ENCODE results near the gene DDR2.
"Not testable (repeated sequence)": the region's sequence is repeated elsewhere in the genome, so short reads cannot be mapped to it uniquely, and the experiment has no call there.

DDR2 gene

DNA sequence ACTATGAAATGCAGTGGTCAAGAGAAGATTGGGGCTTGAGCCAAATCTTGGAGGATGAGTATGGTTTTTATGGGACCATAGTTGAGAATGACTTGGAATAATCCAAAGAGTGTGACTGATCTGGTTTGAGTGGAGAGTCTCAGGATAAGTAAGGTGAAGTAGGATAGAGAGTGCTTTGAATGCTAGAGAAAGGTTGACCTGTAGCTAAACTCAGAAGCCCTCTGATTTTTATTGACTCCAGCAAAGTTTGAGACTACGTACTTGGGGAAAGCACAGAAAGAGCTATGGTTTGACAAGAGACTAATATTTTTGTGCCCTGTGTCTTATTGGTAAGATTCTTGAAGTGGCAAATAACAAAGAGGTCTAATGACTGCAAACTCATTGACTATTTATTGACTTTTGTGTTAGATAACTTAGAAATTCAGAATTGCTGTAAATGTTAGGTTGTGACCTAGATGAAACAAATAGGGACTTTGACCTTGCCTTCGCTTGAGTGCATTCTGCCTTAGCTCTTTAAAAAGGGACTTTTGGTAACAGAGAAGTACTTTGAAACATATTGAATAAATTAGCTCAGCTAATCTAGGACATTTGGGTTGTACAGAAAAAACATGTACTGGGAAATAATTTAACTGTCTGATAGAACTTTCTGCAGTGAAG, 35.6 kb upstream of the DDR2 start:
- H3K9me3 ChIP-seq (ENCODE audit: insufficient read depth, low read length) = no peaks in the 10 kb centered on the region
- H3K27me3 ChIP-seq (ENCODE audit: insufficient read depth, insufficient read length) = no peaks in the 10 kb centered on the region
- H3K9ac ChIP-seq (ENCODE audit: insufficient read length, low read depth) = no peak overlapping the region
- peaks cover 65% of the 10 kb centered on the region for H3K36me3 ChIP-seq (ENCODE audit: insufficient read depth, insufficient read length, low read length)
- no peak for DNase-seq (ENCODE audit: low read depth, low spot score)
- H3K4me1 ChIP-seq (ENCODE audit: insufficient read depth, insufficient read length) = no peaks in the 10 kb centered on the region
- no peak overlapping the region for H3K4me3 ChIP-seq (ENCODE audit: insufficient read length, low read depth)
- no peak for TF ChIP-seq SUZ12 (IDR thresholded peaks at IDR 0.05; ENCODE audit: extremely low read depth, insufficient read depth, insufficient read length)
- TF ChIP-seq YY1 (IDR thresholded peaks at IDR 0.05; ENCODE audit: insufficient read depth, insufficient read length) = no peak
- no peak for TF ChIP-seq ZNF274 (IDR thresholded peaks at IDR 0.05; ENCODE audit: low read depth, low read length)

DNA sequence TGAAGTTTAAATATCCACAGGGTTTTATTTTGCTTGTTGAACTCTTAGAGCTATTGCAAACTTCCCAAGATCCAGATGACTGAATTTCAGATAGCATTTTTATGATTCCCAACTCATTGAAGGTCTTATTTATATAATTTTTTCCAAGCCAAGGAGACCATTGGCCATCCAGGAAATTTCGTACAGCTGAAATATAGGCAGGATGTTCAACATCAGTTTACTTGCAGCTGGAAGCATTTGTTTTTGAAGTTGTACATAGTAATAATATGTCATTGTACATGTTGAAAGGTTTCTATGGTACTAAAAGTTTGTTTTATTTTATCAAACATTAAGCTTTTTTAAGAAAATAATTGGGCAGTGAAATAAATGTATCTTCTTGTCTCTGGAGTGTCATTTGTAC, 32.8 kb upstream of the DDR2 start:
- TF ChIP-seq ZNF274 (IDR thresholded peaks at IDR 0.05; ENCODE audit: low read depth, low read length) = no peak
- TF ChIP-seq YY1 (IDR thresholded peaks at IDR 0.05; ENCODE audit: insufficient read depth, insufficient read length) = no peak
- TF ChIP-seq SUZ12 (IDR thresholded peaks at IDR 0.05; ENCODE audit: extremely low read depth, insufficient read depth, insufficient read length) = no peak
- no peak for DNase-seq (ENCODE audit: low read depth, low spot score)
- Histone ChIP-seq H3K36me3 (ENCODE audit: insufficient read depth, insufficient read length, low read length) (peaks cover 55% of the 10 kb centered on the region), H3K9ac (ENCODE audit: insufficient read length, low read depth) (no peak overlapping the region), H3K9me3 (ENCODE audit: insufficient read depth, low read length) (peaks cover 5% of the 10 kb centered on the region; the same call in 1 of the 2 replicates), H3K27me3 (ENCODE audit: insufficient read depth, insufficient read length) (no peaks in the 10 kb centered on the region), H3K4me3 (ENCODE audit: insufficient read length, low read depth) (no peak overlapping the region), H3K4me1 (ENCODE audit: insufficient read depth, insufficient read length) (no peaks in the 10 kb centered on the region)

DNA sequence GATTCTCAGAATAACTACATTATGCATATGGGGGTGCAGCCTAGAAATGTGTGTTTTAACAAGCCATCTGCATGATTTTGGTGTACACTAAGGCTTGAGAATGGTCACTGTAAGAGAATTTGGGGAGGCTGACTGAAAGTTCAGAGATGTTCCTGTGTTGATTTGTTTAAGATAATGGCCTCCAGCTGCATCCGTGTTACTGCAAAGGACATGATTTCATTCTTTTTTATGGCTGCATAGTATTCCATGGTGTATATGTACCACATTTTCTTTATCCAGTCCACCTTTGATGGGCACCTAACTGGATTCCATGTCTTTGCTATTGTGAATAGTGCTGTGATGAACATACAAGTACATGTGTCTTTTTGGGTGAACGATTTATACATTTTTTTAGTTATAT, 29.1 kb upstream of the DDR2 start:
- not testable (repeated sequence) for H3K9ac ChIP-seq (ENCODE audit: insufficient read length, low read depth); H3K4me3 ChIP-seq (ENCODE audit: insufficient read length, low read depth); H3K4me1 ChIP-seq (ENCODE audit: insufficient read depth, insufficient read length); DNase-seq (ENCODE audit: low read depth, low spot score); H3K27me3 ChIP-seq (ENCODE audit: insufficient read depth, insufficient read length); H3K9me3 ChIP-seq (ENCODE audit: insufficient read depth, low read length)
- H3K36me3 ChIP-seq (ENCODE audit: insufficient read depth, insufficient read length, low read length) = peaks cover 38% of the 10 kb centered on the region

DNA sequence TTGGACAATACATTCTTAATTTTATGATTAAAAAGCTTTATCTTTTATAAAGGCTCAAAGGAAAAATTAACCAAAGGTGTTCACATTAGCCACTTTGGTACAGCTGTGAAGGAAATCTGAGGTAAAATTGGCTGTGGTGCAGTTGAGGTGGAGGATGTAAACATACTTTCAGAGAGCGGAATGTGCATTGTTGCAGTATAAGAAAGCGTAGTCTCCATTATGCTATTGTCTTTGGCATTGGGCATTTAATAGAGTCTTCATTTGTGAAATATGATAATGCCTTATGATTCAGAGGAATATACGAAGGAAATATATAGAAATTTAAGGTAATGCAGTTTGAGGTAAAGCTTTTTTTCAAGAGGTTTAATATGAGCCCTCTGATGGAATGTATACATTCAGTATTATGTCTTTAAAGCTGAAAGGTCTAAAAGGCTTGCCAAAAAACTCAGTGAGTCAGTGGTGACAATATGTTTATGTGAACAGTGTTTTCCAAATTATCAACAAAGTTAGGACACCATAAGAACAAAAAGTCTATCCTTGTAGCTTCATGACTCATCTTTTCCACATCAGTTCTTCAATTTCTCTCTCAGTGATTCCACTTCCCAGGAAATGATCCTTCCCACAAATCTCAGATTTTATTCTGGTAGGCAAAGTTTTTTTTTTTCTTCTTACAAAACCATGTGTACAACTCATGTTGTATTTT, 26.9 kb upstream of the DDR2 start:
- H3K9me3 ChIP-seq (ENCODE audit: insufficient read depth, low read length) = peaks cover 5% of the 10 kb centered on the region; the same call in 1 of the 2 replicates
- H3K4me1 ChIP-seq (ENCODE audit: insufficient read depth, insufficient read length) = no peaks in the 10 kb centered on the region
- no peak for TF ChIP-seq SUZ12 (IDR thresholded peaks at IDR 0.05; ENCODE audit: extremely low read depth, insufficient read depth, insufficient read length)
- no peak for TF ChIP-seq ZNF274 (IDR thresholded peaks at IDR 0.05; ENCODE audit: low read depth, low read length)
- no peak for TF ChIP-seq YY1 (IDR thresholded peaks at IDR 0.05; ENCODE audit: insufficient read depth, insufficient read length)
- H3K4me3 ChIP-seq (ENCODE audit: insufficient read length, low read depth) = no peak overlapping the region
- H3K9ac ChIP-seq (ENCODE audit: insufficient read length, low read depth) = no peak overlapping the region
- no peak for DNase-seq (ENCODE audit: low read depth, low spot score)
- no peaks in the 10 kb centered on the region for H3K27me3 ChIP-seq (ENCODE audit: insufficient read depth, insufficient read length)
- H3K36me3 ChIP-seq (ENCODE audit: insufficient read depth, insufficient read length, low read length) = peaks cover 26% of the 10 kb centered on the region

DNA sequence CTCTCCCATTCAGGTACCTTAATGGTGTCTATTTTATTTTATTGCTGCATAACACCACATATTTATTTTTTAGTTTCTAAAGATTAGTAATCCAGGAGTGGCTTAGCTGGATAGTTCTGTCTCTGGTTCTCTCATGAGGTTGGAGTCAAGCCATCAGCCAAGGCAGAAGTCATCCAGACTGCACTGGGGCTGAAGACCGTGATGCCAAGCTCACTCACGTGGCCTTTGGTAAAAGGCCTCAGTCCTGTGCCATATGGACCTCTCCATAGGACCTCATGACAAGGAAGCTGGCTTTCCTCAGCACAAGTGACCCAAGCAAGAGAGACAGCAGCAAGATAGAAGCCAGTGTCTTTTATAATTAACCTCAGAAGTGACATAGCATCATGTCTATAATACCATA, 23.0 kb upstream of the DDR2 start:
- Histone ChIP-seq H3K4me1 (ENCODE audit: insufficient read depth, insufficient read length) (no peaks in the 10 kb centered on the region), H3K9ac (ENCODE audit: insufficient read length, low read depth) (no peak overlapping the region), H3K4me3 (ENCODE audit: insufficient read length, low read depth) (no peak overlapping the region), H3K36me3 (ENCODE audit: insufficient read depth, insufficient read length, low read length) (peaks cover 2% of the 10 kb centered on the region), H3K27me3 (ENCODE audit: insufficient read depth, insufficient read length) (no peaks in the 10 kb centered on the region), H3K9me3 (ENCODE audit: insufficient read depth, low read length) (no peaks in the 10 kb centered on the region)
- DNase-seq (ENCODE audit: low read depth, low spot score) = no peak
- TF ChIP-seq SUZ12 (IDR thresholded peaks at IDR 0.05; ENCODE audit: extremely low read depth, insufficient read depth, insufficient read length) (no peak), ZNF274 (IDR thresholded peaks at IDR 0.05; ENCODE audit: low read depth, low read length) (no peak), YY1 (IDR thresholded peaks at IDR 0.05; ENCODE audit: insufficient read depth, insufficient read length) (no peak)

DNA sequence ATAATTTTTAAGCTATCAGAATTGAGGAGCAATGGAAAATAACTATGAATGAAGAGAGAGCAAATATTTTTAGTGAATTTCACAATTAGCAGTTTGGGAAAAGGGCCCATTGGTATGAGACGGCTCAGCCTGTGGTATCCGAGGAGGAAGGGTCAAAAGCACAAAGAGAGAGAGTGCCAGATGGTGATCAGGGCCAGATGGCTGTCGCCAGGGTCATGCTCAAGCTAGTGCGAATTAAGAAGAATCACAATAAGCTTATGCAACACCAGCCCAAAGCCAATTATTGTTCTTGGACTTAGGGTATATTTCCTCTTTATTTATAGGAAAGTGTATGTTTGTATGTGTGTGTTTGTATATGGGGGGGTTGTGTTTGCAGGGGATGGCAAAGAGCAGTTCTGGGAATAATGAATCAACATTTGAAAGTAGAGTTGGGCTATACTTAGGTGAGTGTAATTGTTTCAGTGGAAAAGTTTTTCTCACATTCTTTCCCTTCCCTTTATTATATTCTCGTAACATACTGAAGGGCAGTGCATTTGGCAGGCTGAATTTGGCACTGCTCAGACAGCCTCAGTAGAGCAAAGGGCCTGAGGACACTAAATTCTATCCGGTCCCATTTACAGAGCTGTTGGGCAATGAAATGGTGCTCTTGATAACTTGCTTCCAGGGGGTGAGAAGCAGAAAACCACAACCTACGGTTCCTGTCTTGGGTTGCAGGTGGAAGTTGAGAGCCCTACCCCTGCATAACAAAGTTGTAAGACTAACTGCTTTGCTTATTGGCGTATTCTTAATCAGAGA, 19.5 kb upstream of the DDR2 start:
- Histone ChIP-seq H3K9me3 (ENCODE audit: insufficient read depth, low read length) (peaks cover 16% of the 10 kb centered on the region), H3K9ac (ENCODE audit: insufficient read length, low read depth) (no peak overlapping the region), H3K4me3 (ENCODE audit: insufficient read length, low read depth) (no peak overlapping the region), H3K36me3 (ENCODE audit: insufficient read depth, insufficient read length, low read length) (peaks cover 2% of the 10 kb centered on the region), H3K27me3 (ENCODE audit: insufficient read depth, insufficient read length) (no peaks in the 10 kb centered on the region), H3K4me1 (ENCODE audit: insufficient read depth, insufficient read length) (no peaks in the 10 kb centered on the region)
- DNase-seq (ENCODE audit: low read depth, low spot score) = no peak
- TF ChIP-seq YY1 (IDR thresholded peaks at IDR 0.05; ENCODE audit: insufficient read depth, insufficient read length) (no peak), ZNF274 (IDR thresholded peaks at IDR 0.05; ENCODE audit: low read depth, low read length) (no peak), SUZ12 (IDR thresholded peaks at IDR 0.05; ENCODE audit: extremely low read depth, insufficient read depth, insufficient read length) (no peak)

DNA sequence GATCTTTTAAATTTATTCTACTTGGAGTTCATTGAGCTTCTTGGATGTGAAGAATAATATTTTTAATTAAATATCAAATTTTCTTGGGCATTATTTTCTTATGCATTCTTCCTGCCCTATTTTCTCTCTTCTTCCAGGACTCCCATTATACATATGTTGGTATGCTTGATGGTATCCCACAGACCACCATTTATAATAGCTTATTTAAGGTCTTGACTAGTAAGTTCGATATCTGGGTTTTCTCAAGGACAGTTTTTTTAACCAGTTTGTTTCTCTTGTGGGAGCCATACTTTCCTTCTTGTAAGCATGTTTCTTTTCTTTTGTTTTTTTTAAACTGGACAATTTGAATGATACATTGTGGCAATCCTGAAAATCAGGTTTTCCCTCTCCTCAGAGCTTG, 15.4 kb upstream of the DDR2 start:
- peaks cover 21% of the 10 kb centered on the region for H3K9me3 ChIP-seq (ENCODE audit: insufficient read depth, low read length)
- H3K4me3 ChIP-seq (ENCODE audit: insufficient read length, low read depth) = no peak overlapping the region
- no peaks in the 10 kb centered on the region for H3K4me1 ChIP-seq (ENCODE audit: insufficient read depth, insufficient read length)
- no peak for DNase-seq (ENCODE audit: low read depth, low spot score)
- H3K36me3 ChIP-seq (ENCODE audit: insufficient read depth, insufficient read length, low read length) = no peaks in the 10 kb centered on the region
- no peak overlapping the region for H3K9ac ChIP-seq (ENCODE audit: insufficient read length, low read depth)
- no peak for TF ChIP-seq SUZ12 (IDR thresholded peaks at IDR 0.05; ENCODE audit: extremely low read depth, insufficient read depth, insufficient read length)
- TF ChIP-seq YY1 (IDR thresholded peaks at IDR 0.05; ENCODE audit: insufficient read depth, insufficient read length) = no peak
- TF ChIP-seq ZNF274 (IDR thresholded peaks at IDR 0.05; ENCODE audit: low read depth, low read length) = no peak
- H3K27me3 ChIP-seq (ENCODE audit: insufficient read depth, insufficient read length) = no peaks in the 10 kb centered on the region
